ENCODE measurements around the gene UBAP2.

UBAP2 gene

GRCh38 chr9:34001951-34002350 is 46.7 kb downstream of the UBAP2 start:
- Histone ChIP-seq H3K36me3 (ENCODE audit: control insufficient read depth, low read length) (peaks cover 57% of the 10 kb centered on the region), H3K9me3 (ENCODE audit: control insufficient read depth, insufficient read depth, low read length) (no peaks in the 10 kb centered on the region), H3K79me2 (ENCODE audit: control insufficient read depth, low read length) (peaks cover 23% of the 10 kb centered on the region), H3K9me2 (replicated peaks; ENCODE audit: control insufficient read depth, low read length) (no peaks in the 10 kb centered on the region), H3F3A (ENCODE audit: control insufficient read depth, insufficient read depth) (peaks cover 8% of the 10 kb centered on the region), H3K4me1 (ENCODE audit: control insufficient read depth, low read length) (no peaks in the 10 kb centered on the region), H3K4me3 (ENCODE audit: low read length) (no peak overlapping the region), H3K27me3 (ENCODE audit: control insufficient read depth, low read length) (no peaks in the 10 kb centered on the region), H4K20me1 (ENCODE audit: control insufficient read depth, insufficient read depth, low read depth, low read length) (no peaks in the 10 kb centered on the region), H3K4me2 (ENCODE audit: low read length) (no peak overlapping the region), H3K27ac (ENCODE audit: low read depth, low read length) (no peak overlapping the region)
- no peak for TF ChIP-seq CTCF (IDR thresholded peaks at IDR 0.05; ENCODE audit: low read depth, low read length, poor library complexity, severe bottlenecking)
- no peak for TF ChIP-seq EZH2phosphoT487 (IDR thresholded peaks at IDR 0.05; ENCODE audit: borderline replicate concordance, low read length)

- no peak overlapping the region for H3K4me3 ChIP-seq (ENCODE audit: low read length)
- no peaks in the 10 kb centered on the region for H4K20me1 ChIP-seq (ENCODE audit: control insufficient read depth, insufficient read depth, low read depth, low read length)
- no peak overlapping the region for H3K4me2 ChIP-seq (ENCODE audit: low read length)
- no peak overlapping the region for H3K27ac ChIP-seq (ENCODE audit: low read depth, low read length)
- H3K4me1 ChIP-seq (ENCODE audit: control insufficient read depth, low read length) = no peaks in the 10 kb centered on the region
- H3K79me2 ChIP-seq (ENCODE audit: control insufficient read depth, low read length) = peaks cover 17% of the 10 kb centered on the region
- no peaks in the 10 kb centered on the region for H3K27me3 ChIP-seq (ENCODE audit: control insufficient read depth, low read length)
- TF ChIP-seq EZH2phosphoT487 (IDR thresholded peaks at IDR 0.05; ENCODE audit: borderline replicate concordance, low read length) (no peak), CTCF (IDR thresholded peaks at IDR 0.05; ENCODE audit: low read depth, low read length, poor library complexity, severe bottlenecking) (no peak)
- H3F3A ChIP-seq (ENCODE audit: control insufficient read depth, insufficient read depth) = peaks cover 8% of the 10 kb centered on the region; the same call in 1 of the 2 replicates
- H3K9me2 ChIP-seq (replicated peaks; ENCODE audit: control insufficient read depth, low read length) = no peaks in the 10 kb centered on the region
- H3K36me3 ChIP-seq (ENCODE audit: control insufficient read depth, low read length) = peaks cover 57% of the 10 kb centered on the region
- H3K9me3 ChIP-seq (ENCODE audit: control insufficient read depth, insufficient read depth, low read length) = no peaks in the 10 kb centered on the region
These were observed 47.4 kb downstream of the UBAP2 start for GRCh38 chr9:34001298-34001697.

- no peaks in the 10 kb centered on the region for H3K9me3 ChIP-seq (ENCODE audit: control insufficient read depth, insufficient read depth, low read length)
- no peaks in the 10 kb centered on the region for H4K20me1 ChIP-seq (ENCODE audit: control insufficient read depth, insufficient read depth, low read depth, low read length)
- no peak overlapping the region for H3K4me3 ChIP-seq (ENCODE audit: low read length)
- H3K36me3 ChIP-seq (ENCODE audit: control insufficient read depth, low read length) = peaks cover 63% of the 10 kb centered on the region
- H3K4me1 ChIP-seq (ENCODE audit: control insufficient read depth, low read length) = no peaks in the 10 kb centered on the region
- no peaks in the 10 kb centered on the region for H3K9me2 ChIP-seq (replicated peaks; ENCODE audit: control insufficient read depth, low read length)
- H3K27ac ChIP-seq (ENCODE audit: low read depth, low read length) = no peak overlapping the region
- no peak for TF ChIP-seq CTCF (IDR thresholded peaks at IDR 0.05; ENCODE audit: low read depth, low read length, poor library complexity, severe bottlenecking)
- no peak for TF ChIP-seq EZH2phosphoT487 (IDR thresholded peaks at IDR 0.05; ENCODE audit: borderline replicate concordance, low read length)
- H3K27me3 ChIP-seq (ENCODE audit: control insufficient read depth, low read length) = no peaks in the 10 kb centered on the region
- H3F3A ChIP-seq (ENCODE audit: control insufficient read depth, insufficient read depth) = peaks cover 3% of the 10 kb centered on the region; the same call in 1 of the 2 replicates
- peaks cover 12% of the 10 kb centered on the region for H3K79me2 ChIP-seq (ENCODE audit: control insufficient read depth, low read length)
- H3K4me2 ChIP-seq (ENCODE audit: low read length) = no peak overlapping the region
These were observed 53.2 kb downstream of the UBAP2 start for GRCh38 chr9:33995449-33995848.
